Loucy (cell line): ENCODE data around the gene CD300A.

Experiments
- H2AFZ ChIP-seq: fragments of 200-600 bp; sonication (generic); 2 replicates; pipeline ENCODE4 v1.6.0; 2016; ENCODE audit warnings: antibody characterized with exemption, mild to moderate bottlenecking, low read length, moderate library complexity
- H3F3A ChIP-seq: fragments of 200-600 bp; 2 replicates; pipeline ENCODE4 v1.6.0; 2016; ENCODE audit warnings: antibody characterized with exemption, low read depth, mild to moderate bottlenecking
- H3K27me3 ChIP-seq: fragments of 200-600 bp; sonication (generic); 2 replicates; pipeline ENCODE4 v1.6.1; 2014; ENCODE audit warnings: low read length, mild to moderate bottlenecking; ENCODE audit not compliant: insufficient read depth, poor library complexity, severe bottlenecking
- H3K36me3 ChIP-seq: fragments of 200-600 bp; sonication (generic); 2 replicates; pipeline ENCODE4 v1.6.1; 2016; ENCODE audit warnings: low read length; ENCODE audit not compliant: insufficient read depth
- H3K4me1 ChIP-seq: fragments of 200-600 bp; sonication (generic); 2 replicates; pipeline ENCODE4 v1.5.1; 2014; ENCODE audit warnings: low read length, mild to moderate bottlenecking; ENCODE audit not compliant: insufficient read depth, poor library complexity, severe bottlenecking
- H3K4me2 ChIP-seq: fragments of 200-600 bp; sonication (generic); 2 replicates; pipeline ENCODE4 v1.6.0; 2014; ENCODE audit warnings: antibody characterized with exemption, low read length, low read depth, mild to moderate bottlenecking; ENCODE audit not compliant: poor library complexity, severe bottlenecking
- H3K4me3 ChIP-seq: fragments of 200-600 bp; sonication (generic); 2 replicates; pipeline ENCODE4 v1.5.1; 2014; ENCODE audit warnings: low read length, mild to moderate bottlenecking, mixed read lengths; ENCODE audit not compliant: poor library complexity, severe bottlenecking
- H3K79me2 ChIP-seq: fragments of 200-600 bp; sonication (generic); 2 replicates; pipeline ENCODE4 v1.6.1; 2014; ENCODE audit warnings: low read length; ENCODE audit not compliant: insufficient read depth
- H3K9ac ChIP-seq: fragments of 200-600 bp; sonication (generic); 2 replicates; pipeline ENCODE4 v1.6.0; 2014; ENCODE audit warnings: mild to moderate bottlenecking, low read depth, low read length, moderate library complexity; ENCODE audit not compliant: poor library complexity, severe bottlenecking
- H3K9me2 ChIP-seq: fragments of 200-600 bp; sonication (generic); replicated peaks from 2 replicates; pipeline ENCODE4 v1.6.1; 2016; ENCODE audit warnings: low read depth, low read length, mixed read lengths
- H3K9me3 ChIP-seq: fragments of 200-600 bp; sonication (generic); 2 replicates; pipeline ENCODE4 v1.6.1; 2014; ENCODE audit warnings: mild to moderate bottlenecking, antibody characterized with exemption, low read length, low read depth; ENCODE audit not compliant: insufficient read depth
- H4K20me1 ChIP-seq: fragments of 200-600 bp; sonication (generic); 2 replicates; pipeline ENCODE4 v1.6.0; 2014; ENCODE audit warnings: antibody characterized with exemption, low read length, mild to moderate bottlenecking; ENCODE audit not compliant: insufficient read depth, poor library complexity, severe bottlenecking
- EZH2phosphoT487 ChIP-seq: fragments of 200-600 bp; IDR thresholded peaks from 2 replicates; pipeline ENCODE4 v1.6.1; 2018; ENCODE audit warnings: antibody characterized with exemption, mild to moderate bottlenecking, moderate library complexity, borderline replicate concordance
- TF ChIP-seq, protein P1 (sequence below): fragments of 200-600 bp; sonication (generic); conservative IDR thresholded peaks from 2 replicates; pipeline ENCODE4 v1.5.1; 2014; ENCODE audit warnings: mild to moderate bottlenecking, antibody characterized with exemption, low read length

Gene CD300A

GRCh38 chr17:74427048-74427762 is 39.2 kb upstream of the CD300A start:
- Histone ChIP-seq H3K4me1 (no peaks in the 10 kb centered on the region), H3K9me2 (no peaks in the 10 kb centered on the region), H3K4me2 (no peak overlapping the region), H3K9me3 (no peaks in the 10 kb centered on the region), H3K9ac (no peak overlapping the region), H3K79me2 (no peaks in the 10 kb centered on the region), H3K4me3 (no peak overlapping the region), H3K27me3 (no peaks in the 10 kb centered on the region), H2AFZ (no peak overlapping the region), H4K20me1 (no peaks in the 10 kb centered on the region), H3K36me3 (no peaks in the 10 kb centered on the region), H3F3A (no peaks in the 10 kb centered on the region)
- TF ChIP-seq, protein P1, sequence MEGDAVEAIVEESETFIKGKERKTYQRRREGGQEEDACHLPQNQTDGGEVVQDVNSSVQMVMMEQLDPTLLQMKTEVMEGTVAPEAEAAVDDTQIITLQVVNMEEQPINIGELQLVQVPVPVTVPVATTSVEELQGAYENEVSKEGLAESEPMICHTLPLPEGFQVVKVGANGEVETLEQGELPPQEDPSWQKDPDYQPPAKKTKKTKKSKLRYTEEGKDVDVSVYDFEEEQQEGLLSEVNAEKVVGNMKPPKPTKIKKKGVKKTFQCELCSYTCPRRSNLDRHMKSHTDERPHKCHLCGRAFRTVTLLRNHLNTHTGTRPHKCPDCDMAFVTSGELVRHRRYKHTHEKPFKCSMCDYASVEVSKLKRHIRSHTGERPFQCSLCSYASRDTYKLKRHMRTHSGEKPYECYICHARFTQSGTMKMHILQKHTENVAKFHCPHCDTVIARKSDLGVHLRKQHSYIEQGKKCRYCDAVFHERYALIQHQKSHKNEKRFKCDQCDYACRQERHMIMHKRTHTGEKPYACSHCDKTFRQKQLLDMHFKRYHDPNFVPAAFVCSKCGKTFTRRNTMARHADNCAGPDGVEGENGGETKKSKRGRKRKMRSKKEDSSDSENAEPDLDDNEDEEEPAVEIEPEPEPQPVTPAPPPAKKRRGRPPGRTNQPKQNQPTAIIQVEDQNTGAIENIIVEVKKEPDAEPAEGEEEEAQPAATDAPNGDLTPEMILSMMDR, result no peak
- TF ChIP-seq EZH2phosphoT487, result no peak

- Histone ChIP-seq H3K27me3 (no peaks in the 10 kb centered on the region), H3K79me2 (no peaks in the 10 kb centered on the region), H3K9me2 (no peaks in the 10 kb centered on the region), H3K9me3 (no peaks in the 10 kb centered on the region), H3K9ac (no peak overlapping the region), H3K36me3 (no peaks in the 10 kb centered on the region), H2AFZ (no peak overlapping the region), H3K4me1 (no peaks in the 10 kb centered on the region), H3K4me2 (no peak overlapping the region), H3K4me3 (no peak overlapping the region), H3F3A (no peaks in the 10 kb centered on the region), H4K20me1 (no peaks in the 10 kb centered on the region)
- TF ChIP-seq, protein P1, result no peak
- TF ChIP-seq EZH2phosphoT487, result no peak
These were observed 38.7 kb upstream of the CD300A start for GRCh38 chr17:74427763-74428153.

- Histone ChIP-seq H3K79me2 (no peaks in the 10 kb centered on the region), H3K9me2 (no peaks in the 10 kb centered on the region), H4K20me1 (no peaks in the 10 kb centered on the region), H3K9me3 (no peaks in the 10 kb centered on the region), H3F3A (no peaks in the 10 kb centered on the region), H3K4me2 (no peak overlapping the region), H3K36me3 (no peaks in the 10 kb centered on the region), H3K9ac (no peak overlapping the region), H3K27me3 (no peaks in the 10 kb centered on the region), H3K4me1 (no peaks in the 10 kb centered on the region), H2AFZ (no peak overlapping the region), H3K4me3 (no peak overlapping the region)
- TF ChIP-seq, protein P1, result no peak
- no peak for TF ChIP-seq EZH2phosphoT487
These were observed 36.6 kb upstream of the CD300A start for GRCh38 chr17:74429604-74430384.
